SK-N-SH (cell line): ENCODE results near the gene TM6SF1. TPM values are rescaled to one million over a fixed set of nuclear protein-coding genes. Genes with fewer than 3 reads are reported as not detected.

Experiments
- CTCF ChIA-PET: fragments of 300-600, 350-600 bp; formaldehyde crosslinking; extraction: SDS; loops from one replicate; lab custom pipeline; 2021; lab: Yijun Ruan, JAX
- POLR2A ChIA-PET: fragments of 350-600 bp; sonication (Branson Sonifier 250); formaldehyde crosslinking; extraction: SDS; loops from one replicate; lab custom pipeline; 2020; ENCODE audit warnings: antibody characterized with exemption, inconsistent platforms; lab: Yijun Ruan, JAX
- DNase-seq: peaks from one replicate; pipeline ENCODE4 v3.0.0; 2012
- H2AFZ ChIP-seq: fragments of 200-600 bp; sonication (generic); 2 replicates; pipeline ENCODE4 v1.8.1; 2016; ENCODE audit warnings: antibody characterized with exemption, mild to moderate bottlenecking, low read depth
- H3F3A ChIP-seq: fragments of 200-600 bp; sonication (generic); replicated peaks from 2 replicates; pipeline ENCODE3; 2016; ENCODE audit warnings: antibody characterized with exemption, mild to moderate bottlenecking; ENCODE audit not compliant: insufficient read depth
- H3K27ac ChIP-seq, 2 experiments: fragments of 200-500 bp in 1 of 2; fragments of 200-600 bp in 1 of 2; sonication (Bioruptor generic) in 1 of 2; sonication (generic), shearing (Covaris generic) in 1 of 2; 2 replicates each; pipeline versions ENCODE4 v1.5.1 to v1.6.1; 2014 to 2016; ENCODE audit warnings: low read depth in 2 of 2, inconsistent platforms in 1 of 2, low read length in 1 of 2, mild to moderate bottlenecking in 1 of 2, mixed read lengths in 1 of 2
- H3K27me3 ChIP-seq: fragments of 200-600 bp; sonication (generic), shearing (Covaris generic); 2 replicates; pipeline ENCODE4 v1.6.1; 2016; ENCODE audit warnings: mixed run types; ENCODE audit not compliant: insufficient read depth
- H3K36me3 ChIP-seq, 2 experiments: fragments of 200-500 bp in 1 of 2; fragments of 200-600 bp in 1 of 2; sonication (Bioruptor generic) in 1 of 2; sonication (generic) in 1 of 2; replicated peaks in 1 of 2; 2 replicates each; pipeline versions ENCODE3 to v1.5.1; 2014 to 2016; ENCODE audit warnings: low read length in 1 of 2, mild to moderate bottlenecking in 1 of 2; ENCODE audit not compliant: insufficient read depth in 2 of 2, control insufficient read depth in 1 of 2
- H3K4me1 ChIP-seq, 2 experiments: fragments of 200-500 bp in 1 of 2; fragments of 200-600 bp in 1 of 2; sonication (Bioruptor generic) in 1 of 2; sonication (generic), shearing (Covaris generic) in 1 of 2; 2 replicates each; pipeline versions ENCODE4 v1.5.1 to v1.6.1; 2014 to 2016; ENCODE audit warnings: low read depth in 1 of 2, low read length in 1 of 2, mixed run types in 1 of 2; ENCODE audit not compliant: insufficient read depth in 2 of 2, control insufficient read depth in 1 of 2
- H3K4me2 ChIP-seq: fragments of 200-600 bp; sonication (generic), shearing (Covaris generic); 2 replicates; pipeline ENCODE4 v1.6.1; 2017; ENCODE audit warnings: mixed run types
- H3K4me3 ChIP-seq, 2 experiments: fragments of 200-500 bp in 1 of 2; fragments of 200-600 bp in 1 of 2; sonication (Bioruptor generic) in 1 of 2; sonication (generic), shearing (Covaris generic) in 1 of 2; 2 replicates each; pipeline versions ENCODE4 v1.5.1 to v1.8.1; 2014 to 2016; ENCODE audit warnings: low read depth in 2 of 2, inconsistent platforms in 1 of 2, low read length in 1 of 2, mild to moderate bottlenecking in 1 of 2, mixed read lengths in 1 of 2, moderate library complexity in 1 of 2
- H3K79me2 ChIP-seq: fragments of 200-600 bp; sonication (generic); 2 replicates; pipeline ENCODE4 v1.8.1; 2017; ENCODE audit warnings: mild to moderate bottlenecking; ENCODE audit not compliant: insufficient read depth
- H3K9ac ChIP-seq: fragments of 200-600 bp; sonication (generic); 2 replicates; pipeline ENCODE4 v1.6.1; 2017; ENCODE audit warnings: mixed run types
- H3K9me2 ChIP-seq: fragments of 200-600 bp; sonication (generic); 2 replicates; pipeline ENCODE4 v1.6.1; 2017; ENCODE audit warnings: mixed run types
- H3K9me3 ChIP-seq: fragments of 200-600 bp; sonication (generic); 2 replicates; pipeline ENCODE4 v1.6.1; 2017; ENCODE audit warnings: mixed run types, mild to moderate bottlenecking, moderate library complexity
- H4K20me1 ChIP-seq: fragments of 200-600 bp; sonication (generic); 2 replicates; pipeline ENCODE4 v1.6.1; 2017; ENCODE audit warnings: mild to moderate bottlenecking, mixed run types; ENCODE audit not compliant: insufficient read depth
- CHD2 ChIP-seq: fragments of 150-350 bp; IDR thresholded peaks from 2 replicates; pipeline ENCODE4 v1.6.1; 2018; ENCODE audit warnings: low read length; ENCODE audit not compliant: partially characterized antibody
- CTCF ChIP-seq: fragments of 200-600 bp; sonication (generic); IDR thresholded peaks from 2 replicates; pipeline ENCODE4 v1.6.1; 2017; ENCODE audit warnings: antibody characterized with exemption, mild to moderate bottlenecking, moderate library complexity
- EP300 ChIP-seq, 2 experiments: IDR thresholded peaks; 2 replicates each; pipeline versions ENCODE4 v1.4.0 to v1.6.1; 2012; ENCODE audit warnings: borderline replicate concordance in 1 of 2, low read depth in 1 of 2, low read length in 1 of 2
- FOSL2 ChIP-seq: IDR thresholded peaks from 2 replicates; pipeline ENCODE4 v1.4.0; 2012; ENCODE audit warnings: low read depth, mild to moderate bottlenecking, moderate library complexity, borderline replicate concordance
- FOXJ3 ChIP-seq: sonication (generic); formaldehyde crosslinking; IDR thresholded peaks from 2 replicates; pipeline ENCODE4 v1.5.1; 2020; ENCODE audit warnings: mild to moderate bottlenecking, missing genetic modification reagents
- GABPA ChIP-seq: IDR thresholded peaks from 2 replicates; pipeline ENCODE4 v1.4.0; 2012; ENCODE audit warnings: low read depth, mild to moderate bottlenecking
- MAX ChIP-seq: IDR thresholded peaks from 2 replicates; pipeline ENCODE4 v1.4.0; 2012; ENCODE audit warnings: low read depth
- MXI1 ChIP-seq: IDR thresholded peaks from 2 replicates; pipeline ENCODE4 v1.6.1; 2012; ENCODE audit warnings: mild to moderate bottlenecking, low read depth, low read length, improper control_type of control experiment
- NFIC ChIP-seq: IDR thresholded peaks from 2 replicates; pipeline ENCODE4 v1.4.0; 2012; ENCODE audit warnings: borderline replicate concordance
- NRF1 ChIP-seq: IDR thresholded peaks from 2 replicates; pipeline ENCODE4 v1.6.1; 2012; ENCODE audit warnings: low read depth, mild to moderate bottlenecking, low read length
- PBX3 ChIP-seq: IDR thresholded peaks from 2 replicates; pipeline ENCODE4; 2012
- RAD21 ChIP-seq: IDR thresholded peaks from 2 replicates; pipeline ENCODE4 v1.6.1; 2012; ENCODE audit warnings: mild to moderate bottlenecking, low read length
- RFX5 ChIP-seq: IDR thresholded peaks from 2 replicates; pipeline ENCODE4 v1.6.1; 2012; ENCODE audit warnings: mild to moderate bottlenecking, improper control_type of control experiment, low read length
- RXRA ChIP-seq: IDR thresholded peaks from 2 replicates; pipeline ENCODE4 v1.4.0; 2012; ENCODE audit warnings: low read depth, mild to moderate bottlenecking, borderline replicate concordance
- SMC3 ChIP-seq: IDR thresholded peaks from 2 replicates; pipeline ENCODE4 v1.6.1; 2012; ENCODE audit warnings: low read depth, low read length, improper control_type of control experiment
- TAF1 ChIP-seq: IDR thresholded peaks from 2 replicates; pipeline ENCODE4 v1.6.1; 2012; ENCODE audit warnings: low read depth, mild to moderate bottlenecking, low read length, moderate library complexity, borderline replicate concordance
- TCF12 ChIP-seq: IDR thresholded peaks from 2 replicates; pipeline ENCODE4 v1.4.0; 2012
- TEAD4 ChIP-seq: IDR thresholded peaks from 2 replicates; pipeline ENCODE4 v1.4.0; 2012; ENCODE audit warnings: mild to moderate bottlenecking, borderline replicate concordance; ENCODE audit not compliant: insufficient read depth
- YY1 ChIP-seq: IDR thresholded peaks from 2 replicates; pipeline ENCODE4 v1.4.0; 2012; ENCODE audit warnings: low read depth, mild to moderate bottlenecking
- WGBS: methylation state at CpG from one replicate; pipeline ENCODE4 v1.1.6; 2017; ENCODE audit warnings: low lambda C conversion rate; 5-methylcytosine and 5-hydroxymethylcytosine counted together
- polyA plus RNA-seq, 3 experiments: library from polyadenylated mRNA; depleted of rRNA; stranded (reverse); fragments of >200 nt; gene quantifications; 2 replicates each; pipeline ENCODE4 v1.2.3, GENCODE V29; 2012

TM6SF1 gene
- polyA plus RNA-seq, 1 of the 3 experiments (the other 2 are of a cell fraction), result 0.12 TPM

- POLR2A ChIA-PET, result no interaction called here
- CTCF ChIA-PET, result no interaction called here
Observed at GRCh38 chr15:83081256-83082014, 26.0 kb upstream of the TM6SF1 start.

GRCh38 chr15:83082730-83083386 is 24.6 kb upstream of the TM6SF1 start:
- H3K4me2 ChIP-seq, result no peak overlapping the region
- H2AFZ ChIP-seq, result no peak overlapping the region
- WGBS, result 23% methylated on average over 5 of the region's 5 CpGs
- H3K4me1 ChIP-seq, result no peaks in the 10 kb centered on the region
- H3K9ac ChIP-seq, result no peak overlapping the region
- POLR2A ChIA-PET, result no interaction called here
- no peaks in the 10 kb centered on the region for H3K36me3 ChIP-seq
- H3F3A ChIP-seq, result no peaks in the 10 kb centered on the region
- H3K9me2 ChIP-seq, result no peaks in the 10 kb centered on the region
- CTCF ChIA-PET, result no interaction called here
- no peaks in the 10 kb centered on the region for H3K79me2 ChIP-seq
- H3K4me3 ChIP-seq, result no peak overlapping the region
- H3K9me3 ChIP-seq, result no peaks in the 10 kb centered on the region
- no peaks in the 10 kb centered on the region for H4K20me1 ChIP-seq
- peaks cover 19% of the 10 kb centered on the region; the same call in 1 of the 2 replicates for H3K27me3 ChIP-seq
- no peak overlapping the region for H3K27ac ChIP-seq
- DNase-seq, result no peak
- TF ChIP-seq CHD2 (no peak), YY1 (no peak), EP300 (IDR thresholded peaks at IDR 0.05; ENCODE audit: borderline replicate concordance in 1 of 2, low read depth in 1 of 2, low read length in 1 of 2) (no peak), RAD21 (no peak), SMC3 (no peak), TAF1 (no peak), TEAD4 (no peak), RXRA (no peak), PBX3 (no peak), FOXJ3 (no peak), MAX (no peak), FOSL2 (no peak), RFX5 (no peak), MXI1 (no peak)

More at GRCh38 chr15:83081256-83082014, 26.0 kb upstream of the TM6SF1 start:
- DNase-seq, result no peak
- Histone ChIP-seq H3K79me2 (no peaks in the 10 kb centered on the region), H3K4me2 (no peak overlapping the region), H3F3A (no peaks in the 10 kb centered on the region), H3K27ac (no peak overlapping the region), H4K20me1 (no peaks in the 10 kb centered on the region), H2AFZ (no peak overlapping the region), H3K27me3 (peaks cover 19% of the 10 kb centered on the region; the same call in 1 of the 2 replicates), H3K4me1 (no peaks in the 10 kb centered on the region), H3K9me2 (no peaks in the 10 kb centered on the region), H3K9ac (no peak overlapping the region), H3K36me3 (no peaks in the 10 kb centered on the region), H3K4me3 (no peak overlapping the region), H3K9me3 (no peaks in the 10 kb centered on the region)
- TF ChIP-seq MAX (no peak), NRF1 (no peak), CHD2 (no peak), RXRA (no peak), MXI1 (no peak), EP300 (IDR thresholded peaks at IDR 0.05; ENCODE audit: borderline replicate concordance in 1 of 2, low read depth in 1 of 2, low read length in 1 of 2) (no peak), CTCF (no peak), NFIC (no peak), TCF12 (no peak), GABPA (no peak)
- WGBS, result 33% methylated on average over 5 of the region's 5 CpGs
